ENCODE results near the gene GRAMD4. TPM values are rescaled to one million over a fixed set of nuclear protein-coding genes. Genes with fewer than 3 reads are reported as not detected.

GRAMD4 gene
- total RNA-seq, 1 experiment from 2014 or later = 25.3 TPM

- Histone ChIP-seq H3K79me2 (ENCODE audit: low read length) (no peaks in the 10 kb centered on the region), H3K9me3 (ENCODE audit: low read length) (no peaks in the 10 kb centered on the region), H3K4me2 (ENCODE audit: low read length) (no peak overlapping the region), H3K9me2 (replicated peaks; ENCODE audit: low read length) (no peaks in the 10 kb centered on the region), H3K4me3 (ENCODE audit: low read length) (no peak overlapping the region), H3F3A (ENCODE audit: low read length, unreplicated experiment) (no peaks in the 10 kb centered on the region), H2AFZ (ENCODE audit: low read length) (no peak overlapping the region), H3K27ac (ENCODE audit: low read length) (no peak overlapping the region), H4K20me1 (ENCODE audit: low read length) (no peaks in the 10 kb centered on the region), H3K4me1 (ENCODE audit: insufficient read depth, low read length) (peaks cover 24% of the 10 kb centered on the region), H3K9ac (ENCODE audit: low read length) (no peak overlapping the region), H3K27me3 (ENCODE audit: low read length) (no peaks in the 10 kb centered on the region), H3K36me3 (ENCODE audit: low read depth, low read length) (no peaks in the 10 kb centered on the region)
- no peak for DNase-seq
- ATAC-seq = no peak
- TF ChIP-seq CTCF (conservative IDR thresholded peaks at IDR 0.05; ENCODE audit: low read depth, low read length) (no peak), EZH2 (IDR thresholded peaks at IDR 0.05; ENCODE audit: low read length, unreplicated experiment) (no peak), EZH2phosphoT487 (IDR thresholded peaks at IDR 0.05; ENCODE audit: borderline replicate concordance, low read length) (no peak)
- ChIA-PET CTCF (no interaction called here), POLR2A (ENCODE audit: unreplicated experiment) (no interaction called here)
- intact Hi-C loops (cut with micrococcal nuclease) = no loop called here
- no TSS peak for BruUV-seq (replicated peaks)
These were observed 26.9 kb upstream of the GRAMD4 start for GRCh38 chr22:46593211-46593681.

GRCh38 chr22:46593996-46594946, 25.9 kb upstream of the GRAMD4 start:
- H3K4me2 ChIP-seq (ENCODE audit: low read length) = no peak overlapping the region
- H3F3A ChIP-seq (ENCODE audit: low read length, unreplicated experiment) = no peaks in the 10 kb centered on the region
- ChIA-PET POLR2A (ENCODE audit: unreplicated experiment) (no interaction called here), CTCF (no interaction called here)
- no peak overlapping the region for H3K27ac ChIP-seq (ENCODE audit: low read length)
- H3K79me2 ChIP-seq (ENCODE audit: low read length) = no peaks in the 10 kb centered on the region
- H2AFZ ChIP-seq (ENCODE audit: low read length) = no peak overlapping the region
- no peak for TF ChIP-seq CTCF (conservative IDR thresholded peaks at IDR 0.05; ENCODE audit: low read depth, low read length)
- no peak for TF ChIP-seq EZH2 (IDR thresholded peaks at IDR 0.05; ENCODE audit: low read length, unreplicated experiment)
- TF ChIP-seq EZH2phosphoT487 (IDR thresholded peaks at IDR 0.05; ENCODE audit: borderline replicate concordance, low read length) = no peak
- H4K20me1 ChIP-seq (ENCODE audit: low read length) = no peaks in the 10 kb centered on the region
- intact Hi-C loops (cut with micrococcal nuclease) = no loop called here
- H3K36me3 ChIP-seq (ENCODE audit: low read depth, low read length) = no peaks in the 10 kb centered on the region
- no peak overlapping the region for H3K9ac ChIP-seq (ENCODE audit: low read length)
- no TSS peak for BruUV-seq (replicated peaks)
- H3K4me3 ChIP-seq (ENCODE audit: low read length) = no peak overlapping the region
- DNase-seq (no peak), ATAC-seq (no peak)
- no peaks in the 10 kb centered on the region for H3K27me3 ChIP-seq (ENCODE audit: low read length)
- peaks cover 24% of the 10 kb centered on the region for H3K4me1 ChIP-seq (ENCODE audit: insufficient read depth, low read length)
- H3K9me2 ChIP-seq (replicated peaks; ENCODE audit: low read length) = no peaks in the 10 kb centered on the region
- no peaks in the 10 kb centered on the region for H3K9me3 ChIP-seq (ENCODE audit: low read length)

GRCh38 chr22:46594947-46595298, 25.3 kb upstream of the GRAMD4 start:
- TF ChIP-seq CTCF (conservative IDR thresholded peaks at IDR 0.05; ENCODE audit: low read depth, low read length) (no peak), EZH2phosphoT487 (IDR thresholded peaks at IDR 0.05; ENCODE audit: borderline replicate concordance, low read length) (no peak), EZH2 (IDR thresholded peaks at IDR 0.05; ENCODE audit: low read length, unreplicated experiment) (no peak)
- no TSS peak for BruUV-seq (replicated peaks)
- ATAC-seq (no peak), DNase-seq (no peak)
- Histone ChIP-seq H3F3A (ENCODE audit: low read length, unreplicated experiment) (no peaks in the 10 kb centered on the region), H3K36me3 (ENCODE audit: low read depth, low read length) (no peaks in the 10 kb centered on the region), H3K27ac (ENCODE audit: low read length) (no peak overlapping the region), H3K4me1 (ENCODE audit: insufficient read depth, low read length) (peaks cover 24% of the 10 kb centered on the region), H2AFZ (ENCODE audit: low read length) (no peak overlapping the region), H3K9ac (ENCODE audit: low read length) (no peak overlapping the region), H3K27me3 (ENCODE audit: low read length) (no peaks in the 10 kb centered on the region), H3K4me2 (ENCODE audit: low read length) (no peak overlapping the region), H3K9me3 (ENCODE audit: low read length) (no peaks in the 10 kb centered on the region), H3K4me3 (ENCODE audit: low read length) (no peak overlapping the region), H3K79me2 (ENCODE audit: low read length) (no peaks in the 10 kb centered on the region), H3K9me2 (replicated peaks; ENCODE audit: low read length) (no peaks in the 10 kb centered on the region), H4K20me1 (ENCODE audit: low read length) (no peaks in the 10 kb centered on the region)
- intact Hi-C loops (cut with micrococcal nuclease) = no loop called here
- CTCF ChIA-PET = no interaction called here
- POLR2A ChIA-PET (ENCODE audit: unreplicated experiment) = no interaction called here
